ENCODE results near the gene TOP3B.

DNA sequence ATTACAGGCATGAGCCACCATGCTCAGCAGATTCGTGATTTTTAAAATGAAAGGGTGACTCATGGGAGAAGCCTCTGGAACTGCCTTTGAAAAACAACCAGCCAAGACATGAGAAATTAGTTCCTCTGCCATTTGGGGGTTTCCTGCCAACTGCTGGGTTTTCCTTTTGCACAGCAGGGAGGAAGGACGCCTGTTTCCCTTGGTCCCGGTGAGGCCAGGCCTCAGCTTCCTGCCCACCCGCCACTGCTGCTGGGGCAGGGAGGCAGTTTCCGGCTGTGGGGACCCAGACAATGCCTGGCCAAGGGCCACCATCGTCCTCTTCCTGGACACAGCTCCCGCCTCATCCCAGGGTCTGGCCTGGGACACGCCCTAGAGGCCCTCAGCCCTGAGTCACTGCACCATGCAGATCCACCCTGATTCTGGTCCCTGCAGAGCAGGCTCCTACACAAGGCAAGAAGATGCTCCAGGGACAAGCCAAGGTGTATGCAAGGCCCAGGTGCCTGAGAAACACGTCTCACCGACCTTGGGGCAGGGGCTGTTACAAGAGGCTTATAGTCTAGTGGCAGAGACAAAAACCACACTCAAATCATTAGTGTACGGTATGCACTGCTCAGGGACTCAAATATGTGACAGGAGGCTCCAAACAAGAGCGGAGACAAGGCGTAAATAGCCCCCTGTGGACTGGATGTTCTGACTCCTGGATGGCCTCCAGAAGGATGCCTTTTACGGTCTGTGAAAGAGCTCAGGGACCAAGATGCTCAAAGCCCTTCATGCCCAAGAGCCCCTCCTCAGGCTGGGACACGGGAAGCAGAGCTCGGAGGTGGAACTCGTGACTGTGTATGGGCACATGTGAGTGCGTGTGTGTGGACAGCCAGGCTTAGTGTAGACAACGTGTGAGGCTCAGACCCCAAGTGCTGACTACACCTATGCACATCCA lies 39.9 kb downstream of the TOP3B start:
- TF ChIP-seq, protein P1, sequence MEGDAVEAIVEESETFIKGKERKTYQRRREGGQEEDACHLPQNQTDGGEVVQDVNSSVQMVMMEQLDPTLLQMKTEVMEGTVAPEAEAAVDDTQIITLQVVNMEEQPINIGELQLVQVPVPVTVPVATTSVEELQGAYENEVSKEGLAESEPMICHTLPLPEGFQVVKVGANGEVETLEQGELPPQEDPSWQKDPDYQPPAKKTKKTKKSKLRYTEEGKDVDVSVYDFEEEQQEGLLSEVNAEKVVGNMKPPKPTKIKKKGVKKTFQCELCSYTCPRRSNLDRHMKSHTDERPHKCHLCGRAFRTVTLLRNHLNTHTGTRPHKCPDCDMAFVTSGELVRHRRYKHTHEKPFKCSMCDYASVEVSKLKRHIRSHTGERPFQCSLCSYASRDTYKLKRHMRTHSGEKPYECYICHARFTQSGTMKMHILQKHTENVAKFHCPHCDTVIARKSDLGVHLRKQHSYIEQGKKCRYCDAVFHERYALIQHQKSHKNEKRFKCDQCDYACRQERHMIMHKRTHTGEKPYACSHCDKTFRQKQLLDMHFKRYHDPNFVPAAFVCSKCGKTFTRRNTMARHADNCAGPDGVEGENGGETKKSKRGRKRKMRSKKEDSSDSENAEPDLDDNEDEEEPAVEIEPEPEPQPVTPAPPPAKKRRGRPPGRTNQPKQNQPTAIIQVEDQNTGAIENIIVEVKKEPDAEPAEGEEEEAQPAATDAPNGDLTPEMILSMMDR (conservative IDR thresholded peaks at IDR 0.05 in 1 of 2, IDR thresholded peaks at IDR 0.05 in 1 of 2; ENCODE audit: low read depth in 1 of 2, low read length in 2 of 2): no peak
- no peak for TF ChIP-seq EZH2 (IDR thresholded peaks at IDR 0.05; ENCODE audit: low read length, missing control alignments)

Measured in fibroblast of lung (primary cell).